GM12864 (cell line): ENCODE data around the gene GALNT6.
"Not testable (repeated sequence)": the region's sequence is repeated elsewhere in the genome, so short reads cannot be mapped to it uniquely, and the experiment has no call there.

Experiments used
- DNase-seq: peaks from one replicate; pipeline ENCODE4 v3.0.0-alpha.2; 2011; ENCODE audit warnings: low read depth
- H3K4me3 ChIP-seq: 2 replicates; pipeline ENCODE4 v1.5.1; 2011; ENCODE audit warnings: mild to moderate bottlenecking, low read depth, low read length, control low read depth
- TF ChIP-seq, protein P1 (sequence below): IDR thresholded peaks from 2 replicates; pipeline ENCODE4 v1.5.1; 2011; ENCODE audit warnings: low read depth, mild to moderate bottlenecking, moderate library complexity, low read length, control low read depth, inconsistent platforms; ENCODE audit errors: missing control alignments

GALNT6 gene

GRCh38 chr12:51346581-51346980 lies 44.6 kb downstream of the GALNT6 start, which contains the start of gene CELA1:
TSS of gene CELA1 (minus strand) at chr12:51346679. CDS start at chr12:51346638, 41 bp downstream.
- TF ChIP-seq, protein P1, sequence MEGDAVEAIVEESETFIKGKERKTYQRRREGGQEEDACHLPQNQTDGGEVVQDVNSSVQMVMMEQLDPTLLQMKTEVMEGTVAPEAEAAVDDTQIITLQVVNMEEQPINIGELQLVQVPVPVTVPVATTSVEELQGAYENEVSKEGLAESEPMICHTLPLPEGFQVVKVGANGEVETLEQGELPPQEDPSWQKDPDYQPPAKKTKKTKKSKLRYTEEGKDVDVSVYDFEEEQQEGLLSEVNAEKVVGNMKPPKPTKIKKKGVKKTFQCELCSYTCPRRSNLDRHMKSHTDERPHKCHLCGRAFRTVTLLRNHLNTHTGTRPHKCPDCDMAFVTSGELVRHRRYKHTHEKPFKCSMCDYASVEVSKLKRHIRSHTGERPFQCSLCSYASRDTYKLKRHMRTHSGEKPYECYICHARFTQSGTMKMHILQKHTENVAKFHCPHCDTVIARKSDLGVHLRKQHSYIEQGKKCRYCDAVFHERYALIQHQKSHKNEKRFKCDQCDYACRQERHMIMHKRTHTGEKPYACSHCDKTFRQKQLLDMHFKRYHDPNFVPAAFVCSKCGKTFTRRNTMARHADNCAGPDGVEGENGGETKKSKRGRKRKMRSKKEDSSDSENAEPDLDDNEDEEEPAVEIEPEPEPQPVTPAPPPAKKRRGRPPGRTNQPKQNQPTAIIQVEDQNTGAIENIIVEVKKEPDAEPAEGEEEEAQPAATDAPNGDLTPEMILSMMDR = no peak
- DNase-seq = no peak
- no peak within 1 kb of the TSS for H3K4me3 ChIP-seq

GRCh38 chr12:51345681-51346080 lies 45.5 kb downstream of the GALNT6 start:
- no peak overlapping the region for H3K4me3 ChIP-seq
- TF ChIP-seq, protein P1 = no peak
- no peak for DNase-seq

- no peak overlapping the region for H3K4me3 ChIP-seq
- no peak for DNase-seq
- TF ChIP-seq, protein P1 = no peak
These were observed 48.0 kb downstream of the GALNT6 start for GRCh38 chr12:51343201-51343600.

- TF ChIP-seq, protein P1 = no peak
- no peak overlapping the region for H3K4me3 ChIP-seq
- no peak for DNase-seq
These were observed 48.8 kb downstream of the GALNT6 start for GRCh38 chr12:51342416-51342815.

GRCh38 chr12:51341251-51342007 lies 49.8 kb downstream of the GALNT6 start:
- no peak overlapping the region for H3K4me3 ChIP-seq
- TF ChIP-seq, protein P1 = peak; percentile 100
- DNase-seq = peak; percentile 60

DNA sequence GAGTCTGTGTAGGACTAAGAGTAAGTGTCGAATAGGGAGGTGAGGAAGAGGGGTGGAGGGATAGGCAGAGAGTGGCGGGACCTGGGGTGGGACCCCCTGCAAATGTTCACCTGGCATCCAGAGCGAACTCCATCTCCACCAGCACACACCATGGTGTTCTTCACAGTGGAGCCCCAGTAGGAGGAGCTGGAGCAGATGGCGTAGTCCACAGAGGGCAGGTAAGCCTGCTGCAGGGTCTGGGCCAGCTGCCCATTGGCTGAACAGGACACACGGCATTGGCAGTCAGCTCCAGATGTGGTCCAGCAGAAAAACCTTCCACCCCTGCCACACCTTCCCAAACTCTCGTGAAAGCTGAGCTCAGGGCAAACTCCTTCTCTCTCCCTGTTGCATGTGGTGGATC lies 51.5 kb downstream of the GALNT6 start:
- no peak for DNase-seq
- TF ChIP-seq, protein P1 = no peak

DNA sequence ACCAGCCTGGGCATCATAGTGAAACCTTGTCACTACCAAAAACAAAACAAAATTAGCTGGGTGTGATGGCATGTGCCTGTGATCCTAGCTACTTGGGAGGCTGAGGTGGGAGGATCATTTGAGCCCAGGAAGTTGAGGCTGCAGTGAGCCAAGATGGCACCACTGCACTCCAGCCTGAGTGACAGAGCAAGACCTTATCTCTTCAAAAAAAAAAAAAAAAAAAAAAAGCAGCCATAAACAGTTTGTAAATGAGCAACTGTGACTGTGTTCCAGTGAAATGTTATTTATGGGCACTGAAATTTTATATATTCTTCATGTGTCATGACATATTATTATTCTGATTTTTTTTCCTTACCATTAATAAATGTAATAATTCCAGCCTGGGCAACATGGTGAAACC lies 53.9 kb downstream of the GALNT6 start:
- H3K4me3 ChIP-seq, DNase-seq: not testable (repeated sequence)

More for the DNA sequence above, 51.5 kb downstream of the GALNT6 start:
- no peak overlapping the region for H3K4me3 ChIP-seq
